Sigmoid colon (tissue), 4 donors: ENCODE results near the gene CDC14A.

ENCODE experiments used
- CTCF ChIP-seq, 4 experiments: fragments of 450-650 bp in 3 of 4; fragments of 200-600 bp in 1 of 4; IDR thresholded peaks; one replicate each; pipeline ENCODE4 v1.5.1; 2016 to 2019; ENCODE audit warnings: antibody characterized with exemption in 4 of 4, mild to moderate bottlenecking in 3 of 4, moderate library complexity in 2 of 4
- POLR2A ChIP-seq, 2 donors: fragments of 450-650 bp; IDR thresholded peaks; one replicate each; pipeline ENCODE4 v1.6.1; 2016; ENCODE audit warnings: antibody characterized with exemption in 2 of 2, mild to moderate bottlenecking in 2 of 2, moderate library complexity in 2 of 2
- POLR2AphosphoS5 ChIP-seq, 4 donors: sonication (generic); formaldehyde crosslinking; IDR thresholded peaks; one replicate each; pipeline ENCODE4 v1.6.1; 2017; ENCODE audit warnings: antibody characterized with exemption in 4 of 4

- TF ChIP-seq CTCF (IDR thresholded peaks at IDR 0.05): no peak
- no peak for TF ChIP-seq POLR2A (IDR thresholded peaks at IDR 0.05)
- TF ChIP-seq POLR2AphosphoS5 (IDR thresholded peaks at IDR 0.05): no peak
Observed at GRCh38 chr1:100544791-100545190, 192.5 kb downstream of the CDC14A start.
